HepG2 (cell line): Measurements from ENCODE around the gene CCNF. TPM values are rescaled to one million over a fixed set of nuclear protein-coding genes. Genes with fewer than 3 reads are reported as not detected.
A peak's percentile ranks its signal among the peaks of the same experiment; 100 is the strongest.

Experiments
- ATF2 ChIP-seq: sonication (generic); formaldehyde crosslinking; IDR thresholded peaks from 2 replicates; pipeline ENCODE4 v1.4.0; 2020; ENCODE audit warnings: missing genetic modification reagents
- ATF6 ChIP-seq: sonication (generic); formaldehyde crosslinking; conservative IDR thresholded peaks from 2 replicates; pipeline ENCODE4 v1.4.0; 2020; ENCODE audit warnings: missing genetic modification reagents
- BCL6 ChIP-seq: IDR thresholded peaks from 2 replicates; pipeline ENCODE4 v1.6.1; 2016; ENCODE audit warnings: missing genetic modification reagents, missing compliant biosample characterization
- CREBL2 ChIP-seq: sonication (generic); formaldehyde crosslinking; IDR thresholded peaks from 2 replicates; pipeline ENCODE4 v1.8.1; 2023; ENCODE audit warnings: missing genetic modification reagents, mild to moderate bottlenecking, borderline replicate concordance
- DR1 ChIP-seq: sonication (generic); formaldehyde crosslinking; IDR thresholded peaks from 2 replicates; pipeline ENCODE4 v1.8.0; 2021; ENCODE audit warnings: mild to moderate bottlenecking, missing genetic modification reagents, inconsistent platforms
- MED1 ChIP-seq: sonication (generic); formaldehyde crosslinking; IDR thresholded peaks from 2 replicates; pipeline ENCODE4 v1.4.0; 2020; ENCODE audit warnings: missing genetic modification reagents
- NR2F2 ChIP-seq: IDR thresholded peaks from 2 replicates; pipeline ENCODE4 v1.6.1; 2012; ENCODE audit warnings: low read depth, inconsistent platforms, borderline replicate concordance
- SIX1 ChIP-seq: sonication (generic); formaldehyde crosslinking; IDR thresholded peaks from 2 replicates; pipeline ENCODE4 v1.4.0; 2020; ENCODE audit warnings: missing genetic modification reagents, borderline replicate concordance
- SOX13 ChIP-seq, 3 experiments: fragments of 450-650 bp in 1 of 3; sonication (generic) in 1 of 3; formaldehyde crosslinking in 1 of 3; IDR thresholded peaks in 2 of 3; conservative IDR thresholded peaks in 1 of 3; 2 replicates each; pipeline versions ENCODE4 v1.5.0 to v1.6.1; 2016 to 2020; ENCODE audit warnings: antibody characterized with exemption in 1 of 3, mild to moderate bottlenecking in 1 of 3, missing compliant biosample characterization in 1 of 3, missing genetic modification reagents in 1 of 3, moderate library complexity in 1 of 3
- ZBTB20 ChIP-seq: sonication (generic); formaldehyde crosslinking; IDR thresholded peaks from 2 replicates; pipeline ENCODE4 v1.8.1; 2023; ENCODE audit warnings: missing genetic modification reagents, low read depth, mild to moderate bottlenecking, borderline replicate concordance
- ZMYM4 ChIP-seq: sonication (generic); formaldehyde crosslinking; IDR thresholded peaks from 2 replicates; pipeline ENCODE4 v1.8.1; 2023; ENCODE audit warnings: mild to moderate bottlenecking, missing genetic modification reagents
- ZNF17 ChIP-seq: sonication (generic); formaldehyde crosslinking; IDR thresholded peaks from 2 replicates; pipeline ENCODE4 v1.5.0; 2020; ENCODE audit warnings: mild to moderate bottlenecking, missing genetic modification reagents
- ZNF331 ChIP-seq: sonication (generic); formaldehyde crosslinking; IDR thresholded peaks from 2 replicates; pipeline ENCODE4 v1.4.0; 2020; ENCODE audit warnings: missing genetic modification reagents
- ZNF431 ChIP-seq: sonication (generic); formaldehyde crosslinking; IDR thresholded peaks from 2 replicates; pipeline ENCODE4 v1.9.0; 2022; ENCODE audit warnings: missing genetic modification reagents, low read depth, mild to moderate bottlenecking, borderline replicate concordance
- ZNF710 ChIP-seq: sonication (generic); formaldehyde crosslinking; IDR thresholded peaks from 2 replicates; pipeline ENCODE4 v1.5.0; 2020; ENCODE audit warnings: mild to moderate bottlenecking, missing genetic modification reagents, borderline replicate concordance
- ZNF792 ChIP-seq: IDR thresholded peaks from 2 replicates; pipeline ENCODE4 v1.6.1; 2016
- ZSCAN5A ChIP-seq: sonication (generic); formaldehyde crosslinking; IDR thresholded peaks from 2 replicates; pipeline ENCODE4 v1.8.0; 2022; ENCODE audit warnings: mild to moderate bottlenecking, missing genetic modification reagents, borderline replicate concordance
- polyA plus RNA-seq, 8 experiments: library from polyadenylated mRNA; depleted of rRNA in 3 of 8; stranded (reverse) in 7 of 8; unstranded in 1 of 8; fragments of >200 nt; fragmentation: Illumina TruSeq in 4 of 8; extraction: Trizol in 4 of 8; gene quantifications; 2 replicates each; pipeline versions ENCODE4 v1.2.1 to v1.2.3, GENCODE V29; 2011 to 2016; ENCODE audit warnings: low read depth in 4 of 8, missing spikeins in 1 of 8, mixed read lengths in 1 of 8; ENCODE audit not compliant: insufficient read depth in 1 of 8
- total RNA-seq, 5 experiments: library from RNA; depleted of rRNA; stranded (reverse); fragments of >200 nt; fragmentation: Illumina TruSeq; extraction: Trizol; gene quantifications; 2 replicates each; pipeline ENCODE4 v1.2.3, GENCODE V29; 2016; ENCODE audit warnings: low read depth in 1 of 5

The CCNF gene
- total and polyA plus RNA-seq, 2 of the 13 experiments (the other 11 are each of a cell fraction or from before 2014, with no cell fraction given) = 6.4 to 22.8 TPM

- 0 out of 2 replicates have a peak, but pooled peaks have one; percentile 37 for TF ChIP-seq ZNF710
- TF ChIP-seq ZBTB20 (CRISPR knock-in tag) = 0 out of 2 replicates have a peak, but pooled peaks have one; percentile 38
- peak; percentile 61; the same call in 1 of the 2 replicates for TF ChIP-seq SOX13 (IDR thresholded peaks at IDR 0.05)
- 0 out of 4 replicates have a peak, but pooled peaks of 1 of the 2 experiments have one; percentile 28 for TF ChIP-seq SOX13 (CRISPR knock-in tag; conservative IDR thresholded peaks at IDR 0.05 in 1 of 2, IDR thresholded peaks at IDR 0.05 in 1 of 2)
- TF ChIP-seq DR1 (CRISPR knock-in tag) = no peak
- no peak for TF ChIP-seq ATF6
- TF ChIP-seq NR2F2 = peak; percentile 36; the same call in 1 of the 2 replicates
- no peak for TF ChIP-seq SIX1 (CRISPR knock-in tag)
- TF ChIP-seq ZMYM4 = peak; percentile 78
- peak; percentile 63; the same call in 1 of the 2 replicates for TF ChIP-seq ZNF792 (CRISPR knock-in tag)
- peak; percentile 96 for TF ChIP-seq ZNF331 (CRISPR knock-in tag)
- peak; percentile 44; the same call in 1 of the 2 replicates for TF ChIP-seq MED1 (CRISPR knock-in tag)
- peak; percentile 14; the same call in 1 of the 2 replicates for TF ChIP-seq BCL6 (CRISPR knock-in tag)
- TF ChIP-seq ATF2 = peak; percentile 67
- no peak for TF ChIP-seq CREBL2 (CRISPR knock-in tag)
- TF ChIP-seq ZSCAN5A (CRISPR knock-in tag) = no peak
- no peak for TF ChIP-seq ZNF17 (CRISPR knock-in tag)
- 0 out of 2 replicates have a peak, but pooled peaks have one; percentile 29 for TF ChIP-seq ZNF431 (CRISPR knock-in tag)
Measured at GRCh38 chr16:2388875-2389433, 40.3 kb upstream of the CCNF start (continued).
